Measurements from ENCODE around the gene MAP3K4. TPM values are rescaled to one million over a fixed set of nuclear protein-coding genes. Genes with fewer than 3 reads are reported as not detected.

The MAP3K4 gene
- total RNA-seq, 1 donor from 2014 or later = 41.3 TPM

DNA sequence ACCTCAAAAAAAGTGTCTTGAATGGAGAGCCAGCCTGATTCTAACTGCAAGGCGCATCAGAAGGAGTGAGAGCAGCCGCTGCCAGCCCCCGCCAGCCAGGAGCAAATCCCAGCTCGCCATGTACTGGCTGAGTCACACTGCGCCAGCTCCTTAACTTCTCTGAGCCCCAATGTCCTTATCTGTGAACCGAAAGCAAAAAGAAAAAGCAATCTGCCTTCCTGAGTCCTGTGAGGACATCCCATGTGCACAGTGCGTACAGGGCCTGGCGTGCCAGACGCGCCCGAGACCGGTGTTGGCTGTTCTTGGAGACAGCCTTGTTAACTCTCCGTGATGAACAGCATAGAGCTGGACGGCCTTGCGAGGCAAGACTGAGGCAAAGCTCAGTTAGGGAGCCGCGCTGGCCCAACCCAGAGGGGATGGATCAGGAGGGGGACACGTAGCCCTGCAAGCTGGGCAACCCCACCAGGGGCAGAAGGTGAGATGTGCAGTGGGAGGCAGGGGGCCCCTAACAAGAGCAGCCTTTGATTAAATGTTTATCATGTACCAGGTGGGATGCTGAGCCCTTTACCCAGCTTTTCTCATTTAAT is 159.6 kb downstream of the MAP3K4 start:
- DNase-seq (ENCODE audit: low read depth) = no peak
- FAIRE-seq = peak; percentile 13
- Histone ChIP-seq H3K4me3 (ENCODE audit: low read depth, low read length) (no peak overlapping the region), H3K27me3 (ENCODE audit: control insufficient read depth, insufficient read depth, low read length) (no peaks in the 10 kb centered on the region), H3K36me3 (ENCODE audit: control insufficient read depth, insufficient read depth, low read length) (no peaks in the 10 kb centered on the region)
- TF ChIP-seq, protein P1, sequence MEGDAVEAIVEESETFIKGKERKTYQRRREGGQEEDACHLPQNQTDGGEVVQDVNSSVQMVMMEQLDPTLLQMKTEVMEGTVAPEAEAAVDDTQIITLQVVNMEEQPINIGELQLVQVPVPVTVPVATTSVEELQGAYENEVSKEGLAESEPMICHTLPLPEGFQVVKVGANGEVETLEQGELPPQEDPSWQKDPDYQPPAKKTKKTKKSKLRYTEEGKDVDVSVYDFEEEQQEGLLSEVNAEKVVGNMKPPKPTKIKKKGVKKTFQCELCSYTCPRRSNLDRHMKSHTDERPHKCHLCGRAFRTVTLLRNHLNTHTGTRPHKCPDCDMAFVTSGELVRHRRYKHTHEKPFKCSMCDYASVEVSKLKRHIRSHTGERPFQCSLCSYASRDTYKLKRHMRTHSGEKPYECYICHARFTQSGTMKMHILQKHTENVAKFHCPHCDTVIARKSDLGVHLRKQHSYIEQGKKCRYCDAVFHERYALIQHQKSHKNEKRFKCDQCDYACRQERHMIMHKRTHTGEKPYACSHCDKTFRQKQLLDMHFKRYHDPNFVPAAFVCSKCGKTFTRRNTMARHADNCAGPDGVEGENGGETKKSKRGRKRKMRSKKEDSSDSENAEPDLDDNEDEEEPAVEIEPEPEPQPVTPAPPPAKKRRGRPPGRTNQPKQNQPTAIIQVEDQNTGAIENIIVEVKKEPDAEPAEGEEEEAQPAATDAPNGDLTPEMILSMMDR (IDR thresholded peaks at IDR 0.05; ENCODE audit: insufficient read depth, low read length, severe bottlenecking) = no peak

DNA sequence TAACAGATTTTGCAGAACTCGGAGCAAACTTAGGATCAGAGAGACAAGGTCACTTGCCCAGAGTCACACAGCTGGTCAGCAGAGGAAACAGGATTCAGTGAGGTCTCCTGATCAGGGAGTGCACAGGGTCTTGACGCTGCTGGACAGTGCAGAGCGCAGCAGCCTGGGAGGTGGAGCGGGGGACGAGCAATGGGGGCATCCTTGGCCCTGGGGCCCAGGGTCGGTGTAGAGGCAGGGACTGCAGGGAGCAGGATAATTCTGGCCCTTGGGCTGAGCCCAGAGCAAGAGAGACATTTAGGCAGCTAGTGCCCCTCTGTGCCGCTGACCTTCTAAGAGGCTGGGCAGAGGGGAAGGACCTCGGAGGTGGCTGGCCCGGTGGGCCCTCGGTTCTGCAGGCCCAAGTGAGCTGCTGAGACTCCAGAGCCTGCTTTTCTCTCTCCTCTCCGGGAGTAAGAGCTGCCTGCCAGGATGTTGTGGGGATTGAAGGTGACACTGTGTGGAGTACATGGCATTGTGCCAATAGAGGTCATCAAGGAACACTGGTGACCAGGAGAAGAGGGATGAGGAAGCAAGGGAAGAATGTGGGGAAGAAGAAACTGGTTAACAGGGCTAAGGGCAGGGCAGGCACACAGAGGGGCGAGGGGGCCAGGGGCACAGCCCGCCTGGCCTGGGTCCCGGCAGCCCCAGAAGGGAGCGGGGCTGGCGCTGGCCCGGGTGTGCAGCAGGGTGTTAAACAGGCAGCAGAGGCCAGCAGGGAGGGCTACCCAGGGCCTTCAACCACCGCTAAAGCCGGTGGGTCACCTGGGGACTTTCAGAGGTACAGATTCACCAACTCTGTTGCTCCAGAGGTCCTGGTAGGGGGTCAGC is 160.3 kb downstream of the MAP3K4 start:
- Histone ChIP-seq H3K4me3 (ENCODE audit: low read depth, low read length) (no peak overlapping the region), H3K36me3 (ENCODE audit: control insufficient read depth, insufficient read depth, low read length) (no peaks in the 10 kb centered on the region), H3K27me3 (ENCODE audit: control insufficient read depth, insufficient read depth, low read length) (no peaks in the 10 kb centered on the region)
- FAIRE-seq (no peak), DNase-seq (ENCODE audit: low read depth) (no peak)
- TF ChIP-seq, protein P1 (IDR thresholded peaks at IDR 0.05; ENCODE audit: insufficient read depth, low read length, severe bottlenecking) = no peak

DNA sequence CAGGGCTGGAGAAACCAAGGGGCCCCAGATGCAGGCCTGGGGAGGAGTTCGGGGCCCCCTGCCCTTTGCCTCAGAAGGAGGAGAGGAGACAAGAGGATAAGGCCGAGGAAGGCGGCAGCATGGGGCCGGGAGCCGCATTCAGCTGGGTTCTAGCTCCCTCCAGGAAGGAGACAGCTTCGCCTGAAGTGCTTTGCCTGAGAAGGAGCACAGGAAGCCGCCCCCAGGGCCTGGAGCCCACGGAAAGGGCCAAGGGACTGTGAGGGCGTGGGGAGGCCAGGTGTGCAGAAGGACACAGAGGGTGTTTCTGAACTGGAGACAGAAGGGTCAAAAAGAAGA is 160.9 kb downstream of the MAP3K4 start:
- FAIRE-seq = no peak
- Histone ChIP-seq H3K36me3 (ENCODE audit: control insufficient read depth, insufficient read depth, low read length) (no peaks in the 10 kb centered on the region), H3K27me3 (ENCODE audit: control insufficient read depth, insufficient read depth, low read length) (no peaks in the 10 kb centered on the region), H3K4me3 (ENCODE audit: low read depth, low read length) (no peak overlapping the region)
- DNase-seq (ENCODE audit: low read depth) = no peak
- TF ChIP-seq, protein P1 (IDR thresholded peaks at IDR 0.05; ENCODE audit: insufficient read depth, low read length, severe bottlenecking) = no peak

DNA sequence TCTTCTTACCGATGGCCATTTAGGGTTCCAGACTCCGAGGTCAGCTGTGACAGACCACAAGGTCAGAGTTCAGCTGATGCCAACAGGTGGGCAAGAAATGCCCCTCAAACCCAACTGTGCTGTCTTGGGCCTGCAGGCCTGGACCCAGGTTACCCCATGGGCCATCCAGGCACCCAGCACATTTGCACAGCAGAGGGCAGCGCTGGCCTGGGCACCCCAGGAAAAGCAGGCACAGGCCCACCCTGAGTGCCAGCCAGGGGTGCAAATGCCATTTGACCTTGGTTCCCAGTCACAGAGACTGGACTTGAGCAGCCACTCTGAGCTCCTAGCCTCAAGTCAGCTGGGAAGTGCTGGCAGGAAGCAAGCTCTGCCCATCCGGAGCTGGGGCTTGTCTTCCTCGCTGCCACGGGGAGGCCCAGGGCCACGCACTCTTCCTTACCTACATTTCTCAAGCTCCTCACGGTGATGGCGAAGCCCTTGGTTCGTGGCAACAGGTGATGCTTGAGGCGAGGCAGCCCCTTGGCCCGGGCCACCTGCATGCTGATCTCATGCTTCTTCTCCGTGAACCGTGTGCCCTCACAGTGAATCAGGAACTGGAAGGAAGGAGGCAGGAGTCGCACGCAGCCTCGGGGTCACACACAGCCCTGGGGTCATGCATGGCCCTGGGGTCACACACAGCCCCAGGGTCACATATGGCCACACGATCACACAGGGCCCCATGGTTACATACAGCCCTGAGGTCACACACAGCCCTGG is 161.5 kb downstream of the MAP3K4 start:
- TF ChIP-seq, protein P1 (IDR thresholded peaks at IDR 0.05; ENCODE audit: insufficient read depth, low read length, severe bottlenecking) = peak; percentile 62
- H3K27me3 ChIP-seq (ENCODE audit: control insufficient read depth, insufficient read depth, low read length) = no peaks in the 10 kb centered on the region
- no peak for DNase-seq (ENCODE audit: low read depth)
- H3K36me3 ChIP-seq (ENCODE audit: control insufficient read depth, insufficient read depth, low read length) = no peaks in the 10 kb centered on the region
- no peak for FAIRE-seq
- H3K4me3 ChIP-seq (ENCODE audit: low read depth, low read length) = no peak overlapping the region

DNA sequence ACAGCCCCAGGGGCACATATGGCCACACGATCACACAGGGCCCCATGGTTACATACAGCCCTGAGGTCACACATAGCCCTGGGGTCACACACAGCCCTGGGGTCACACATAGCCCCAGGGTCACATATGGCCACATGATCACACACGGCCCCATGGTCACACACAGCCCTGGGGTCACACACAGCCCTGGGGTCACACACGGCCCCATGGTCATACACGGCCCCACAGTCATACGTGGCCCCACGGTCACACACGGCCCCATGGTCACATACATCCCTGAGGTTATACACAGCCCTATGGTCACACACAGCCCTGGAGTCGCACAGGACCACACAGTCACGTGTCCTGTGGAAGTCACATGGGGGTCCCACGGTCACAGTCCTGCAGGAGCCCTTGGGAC is 162.2 kb downstream of the MAP3K4 start:
- no peaks in the 10 kb centered on the region for H3K27me3 ChIP-seq (ENCODE audit: control insufficient read depth, insufficient read depth, low read length)
- DNase-seq (ENCODE audit: low read depth) = no peak
- H3K36me3 ChIP-seq (ENCODE audit: control insufficient read depth, insufficient read depth, low read length) = no peaks in the 10 kb centered on the region
- FAIRE-seq = no peak
- TF ChIP-seq, protein P1 (IDR thresholded peaks at IDR 0.05; ENCODE audit: insufficient read depth, low read length, severe bottlenecking) = no peak
- no peak overlapping the region for H3K4me3 ChIP-seq (ENCODE audit: low read depth, low read length)
